ENCODE measurements around the gene DENND5A.

DENND5A gene

DNA sequence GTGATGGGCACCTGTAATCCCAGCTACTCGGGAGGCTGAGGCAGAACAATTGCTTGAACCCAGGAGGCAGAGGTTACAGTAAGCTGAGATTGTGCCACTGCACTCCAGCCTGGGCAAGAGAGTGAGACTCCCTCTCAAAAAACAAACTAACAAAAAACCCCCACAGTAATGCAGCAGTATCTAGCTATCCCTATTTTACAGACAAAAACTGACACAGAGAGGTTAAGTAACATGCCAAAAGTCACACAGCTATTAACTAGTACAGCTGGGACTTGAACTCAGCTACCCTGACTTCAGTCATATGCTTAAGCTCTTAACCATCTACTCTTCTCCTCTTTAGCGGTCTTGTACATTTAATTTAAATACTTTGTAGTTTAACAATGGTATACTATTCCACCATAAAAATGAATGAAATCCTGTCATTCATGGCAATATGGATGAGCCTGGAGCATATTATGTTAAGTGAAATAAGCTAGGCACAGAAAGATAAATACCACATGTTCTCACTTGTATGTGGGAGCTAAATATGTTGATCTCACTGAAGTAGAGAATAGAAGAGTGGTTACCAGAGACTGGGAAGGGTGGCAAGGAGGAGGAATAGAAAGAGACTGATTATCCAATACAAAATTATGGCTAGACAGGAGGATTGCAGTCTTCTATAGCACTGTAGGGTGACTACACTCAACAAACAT is 82.8 kb downstream of the DENND5A start:
- TF ChIP-seq FOXP2 (optimal IDR thresholded peaks at IDR 0.05; ENCODE audit: borderline replicate concordance, extremely low read depth, extremely low read length, insufficient read depth) (no peak), SIN3A (IDR thresholded peaks at IDR 0.05; ENCODE audit: borderline replicate concordance, insufficient read depth, low read length) (no peak), TAF1 (IDR thresholded peaks at IDR 0.05; ENCODE audit: borderline replicate concordance, insufficient read depth, low read length) (no peak), REST (IDR thresholded peaks at IDR 0.05; ENCODE audit: insufficient read depth in 1 of 2, low read depth in 2 of 2, low read length in 2 of 2) (no peak), POLR2AphosphoS5 (IDR thresholded peaks at IDR 0.05; ENCODE audit: low read depth, low read length) (no peak)

GRCh38 chr11:9180784-9181183 is 84.4 kb downstream of the DENND5A start:
- TF ChIP-seq POLR2AphosphoS5 (IDR thresholded peaks at IDR 0.05; ENCODE audit: low read depth, low read length) = no peak
- TF ChIP-seq SIN3A (IDR thresholded peaks at IDR 0.05; ENCODE audit: borderline replicate concordance, insufficient read depth, low read length) = no peak
- TF ChIP-seq TAF1 (IDR thresholded peaks at IDR 0.05; ENCODE audit: borderline replicate concordance, insufficient read depth, low read length) = no peak
- no peak for TF ChIP-seq FOXP2 (optimal IDR thresholded peaks at IDR 0.05; ENCODE audit: borderline replicate concordance, extremely low read depth, extremely low read length, insufficient read depth)
- no peak for TF ChIP-seq REST (IDR thresholded peaks at IDR 0.05; ENCODE audit: insufficient read depth in 1 of 2, low read depth in 2 of 2, low read length in 2 of 2)

DNA sequence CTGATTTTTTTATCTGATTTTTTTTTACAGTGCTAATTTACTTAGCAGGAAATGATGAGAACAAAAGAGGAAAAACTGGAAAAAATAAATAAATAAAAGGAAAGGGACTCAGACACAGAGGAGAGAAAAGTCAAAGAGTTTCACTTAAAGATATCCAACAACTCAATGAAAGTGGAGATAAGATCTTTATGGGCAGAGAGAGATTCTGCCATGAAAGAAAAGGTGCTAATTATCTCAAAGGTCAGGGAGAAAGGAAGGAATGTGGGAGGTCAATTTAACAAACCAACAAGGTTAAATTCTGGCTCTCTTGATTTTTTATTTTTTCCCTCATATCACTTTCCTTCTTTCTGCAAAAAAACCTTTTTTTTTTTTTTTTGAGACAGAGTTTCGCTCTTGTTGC is 86.0 kb downstream of the DENND5A start:
- TF ChIP-seq SIN3A (IDR thresholded peaks at IDR 0.05; ENCODE audit: borderline replicate concordance, insufficient read depth, low read length) = no peak
- TF ChIP-seq TAF1 (IDR thresholded peaks at IDR 0.05; ENCODE audit: borderline replicate concordance, insufficient read depth, low read length) = no peak
- no peak for TF ChIP-seq REST (IDR thresholded peaks at IDR 0.05; ENCODE audit: insufficient read depth in 1 of 2, low read depth in 2 of 2, low read length in 2 of 2)
- no peak for TF ChIP-seq POLR2AphosphoS5 (IDR thresholded peaks at IDR 0.05; ENCODE audit: low read depth, low read length)
- TF ChIP-seq FOXP2 (optimal IDR thresholded peaks at IDR 0.05; ENCODE audit: borderline replicate concordance, extremely low read depth, extremely low read length, insufficient read depth) = no peak

DNA sequence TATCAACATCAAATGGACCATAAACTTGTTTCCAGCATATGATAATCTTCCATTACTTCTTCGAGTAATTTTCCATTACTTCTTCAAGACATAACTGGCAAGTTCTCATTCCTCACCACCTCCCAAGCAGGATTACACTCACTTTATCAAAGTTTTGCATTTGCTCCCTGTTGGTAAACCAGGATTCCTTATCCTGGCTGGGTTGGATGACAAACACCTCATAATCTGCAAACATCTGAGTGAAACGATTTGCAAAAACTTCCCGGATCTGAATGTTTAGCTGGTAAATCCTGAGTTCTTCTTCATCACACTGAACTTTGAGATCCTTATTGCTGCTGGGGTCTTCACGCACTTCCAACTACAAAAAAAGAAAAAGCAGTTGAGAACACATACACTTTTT is 86.4 kb downstream of the DENND5A start:
- TF ChIP-seq SIN3A (IDR thresholded peaks at IDR 0.05; ENCODE audit: borderline replicate concordance, insufficient read depth, low read length) (no peak), POLR2AphosphoS5 (IDR thresholded peaks at IDR 0.05; ENCODE audit: low read depth, low read length) (no peak), TAF1 (IDR thresholded peaks at IDR 0.05; ENCODE audit: borderline replicate concordance, insufficient read depth, low read length) (no peak), REST (IDR thresholded peaks at IDR 0.05; ENCODE audit: insufficient read depth in 1 of 2, low read depth in 2 of 2, low read length in 2 of 2) (no peak), FOXP2 (optimal IDR thresholded peaks at IDR 0.05; ENCODE audit: borderline replicate concordance, extremely low read depth, extremely low read length, insufficient read depth) (no peak)

Measured in PFSK-1 (cell line).